Uterus (tissue), 4 donors: ENCODE data around the gene ZNF804B. TPM values are rescaled to one million over a fixed set of nuclear protein-coding genes. Genes with fewer than 3 reads are reported as not detected.

Experiments used
- DNase-seq, 2 donors: peaks; one replicate each; pipeline ENCODE4 v3.0.0-alpha.2; 2019 to 2020
- H3K27ac ChIP-seq, 2 donors: fragments of 200-600 bp; sonication (generic); 1 replicate in 1 of 2; 2 replicates in 1 of 2; pipeline ENCODE4 v1.5.1; 2016 to 2018
- H3K27me3 ChIP-seq, 2 donors: fragments of 200-600 bp; sonication (generic); one replicate each; pipeline ENCODE4 v1.5.1; 2018 to 2019; ENCODE audit warnings: control low read depth in 1 of 2
- H3K36me3 ChIP-seq, 2 donors: fragments of 200-600 bp; sonication (generic); one replicate each; pipeline ENCODE4 v1.5.1; 2019; ENCODE audit warnings: control low read depth in 1 of 2
- H3K4me1 ChIP-seq, 2 donors: fragments of 200-600 bp; sonication (generic); one replicate each; pipeline ENCODE4 v1.5.1; 2018 to 2019; ENCODE audit warnings: control low read depth in 1 of 2
- H3K4me3 ChIP-seq, 2 donors: fragments of 200-600 bp; sonication (generic); 1 replicate in 1 of 2; 2 replicates in 1 of 2; pipeline ENCODE4 v1.5.1; 2018 to 2019; ENCODE audit warnings: mild to moderate bottlenecking in 1 of 2
- H3K9me3 ChIP-seq, 2 donors: fragments of 200-600 bp; sonication (generic); one replicate each; pipeline ENCODE4 v1.5.1; 2019; ENCODE audit warnings: control low read depth in 1 of 2
- CTCF ChIP-seq, 4 experiments: fragments of 200-600 bp in 2 of 4; fragments of 450-650 bp in 2 of 4; sonication (generic) in 2 of 4; IDR thresholded peaks; one replicate each; pipeline ENCODE4 v1.5.1; 2016 to 2019; ENCODE audit warnings: antibody characterized with exemption in 4 of 4, mild to moderate bottlenecking in 2 of 4, moderate library complexity in 1 of 4
- POLR2A ChIP-seq, 2 donors: fragments of 450-650 bp; IDR thresholded peaks; one replicate each; pipeline ENCODE4 v1.6.1; 2016; ENCODE audit warnings: antibody characterized with exemption in 2 of 2, mild to moderate bottlenecking in 1 of 2, moderate library complexity in 1 of 2
- intact Hi-C: fragments of 100-400 bp; cut with DNase I; formaldehyde crosslinking; loops from one replicate; pipeline ENCODE4 v1.15.1; 2023; ENCODE audit warnings: low total_unique reads
- total RNA-seq, 4 donors: library from RNA; depleted of rRNA in 3 of 4; stranded (reverse); fragments of >200 nt in 3 of 4; gene quantifications; one replicate each; pipeline versions ENCODE4 v1.1.0 to v1.2.4, GENCODE V29; 2014 to 2023
- donor health status: DM: yes; HTN: yes; CAD: no.

Gene ZNF804B
- total RNA-seq, 4 donors from 2014 or later = 0.07 TPM; not detected in 3

- intact Hi-C loops = no loop called here
- TF ChIP-seq CTCF (IDR thresholded peaks at IDR 0.05) (no peak), POLR2A (IDR thresholded peaks at IDR 0.05) (no peak)
- no peaks in the 10 kb centered on the region for H3K4me1 ChIP-seq
- no peaks in the 10 kb centered on the region for H3K36me3 ChIP-seq
- DNase-seq = no peak
- no peak overlapping the region for H3K27ac ChIP-seq
- H3K4me3 ChIP-seq = no peak overlapping the region
- no peaks in the 10 kb centered on the region for H3K27me3 ChIP-seq
- no peaks in the 10 kb centered on the region for H3K9me3 ChIP-seq
Observed at GRCh38 chr7:88942815-88943501, 183.5 kb downstream of the ZNF804B start.

- H3K27me3 ChIP-seq = no peaks in the 10 kb centered on the region
- H3K4me3 ChIP-seq = no peak overlapping the region
- H3K27ac ChIP-seq = no peak overlapping the region
- no peaks in the 10 kb centered on the region for H3K36me3 ChIP-seq
- no peak for DNase-seq
- no peaks in the 10 kb centered on the region for H3K9me3 ChIP-seq
- TF ChIP-seq POLR2A (IDR thresholded peaks at IDR 0.05) (no peak), CTCF (IDR thresholded peaks at IDR 0.05) (no peak)
- no peaks in the 10 kb centered on the region for H3K4me1 ChIP-seq
- intact Hi-C loops = no loop called here
Observed at GRCh38 chr7:88951826-88952225, 192.3 kb downstream of the ZNF804B start.

- Histone ChIP-seq H3K4me3 (no peak overlapping the region), H3K27ac (no peak overlapping the region), H3K4me1 (no peaks in the 10 kb centered on the region), H3K9me3 (no peaks in the 10 kb centered on the region), H3K27me3 (no peaks in the 10 kb centered on the region), H3K36me3 (no peaks in the 10 kb centered on the region)
- intact Hi-C loops = no loop called here
- TF ChIP-seq POLR2A (IDR thresholded peaks at IDR 0.05) = no peak
- no peak for TF ChIP-seq CTCF (IDR thresholded peaks at IDR 0.05)
- DNase-seq = no peak
Observed at GRCh38 chr7:88964418-88964817, 204.9 kb downstream of the ZNF804B start.

GRCh38 chr7:88965371-88965770, 205.9 kb downstream of the ZNF804B start:
- H3K36me3 ChIP-seq = no peaks in the 10 kb centered on the region
- H3K4me1 ChIP-seq = no peaks in the 10 kb centered on the region
- H3K9me3 ChIP-seq = no peaks in the 10 kb centered on the region
- no peaks in the 10 kb centered on the region for H3K27me3 ChIP-seq
- TF ChIP-seq POLR2A (IDR thresholded peaks at IDR 0.05) (no peak), CTCF (IDR thresholded peaks at IDR 0.05) (no peak)
- no peak overlapping the region for H3K4me3 ChIP-seq
- no peak overlapping the region for H3K27ac ChIP-seq
- no peak for DNase-seq
- intact Hi-C loops = no loop called here

GRCh38 chr7:88967432-88967831, 207.9 kb downstream of the ZNF804B start:
- Histone ChIP-seq H3K4me1 (no peaks in the 10 kb centered on the region), H3K27ac (no peak overlapping the region), H3K36me3 (no peaks in the 10 kb centered on the region), H3K4me3 (no peak overlapping the region), H3K9me3 (no peaks in the 10 kb centered on the region), H3K27me3 (no peaks in the 10 kb centered on the region)
- DNase-seq = no peak
- TF ChIP-seq CTCF (IDR thresholded peaks at IDR 0.05) (no peak), POLR2A (IDR thresholded peaks at IDR 0.05) (no peak)
- intact Hi-C loops = no loop called here
